ENCODE measurements around the gene CLINT1.

DNA sequence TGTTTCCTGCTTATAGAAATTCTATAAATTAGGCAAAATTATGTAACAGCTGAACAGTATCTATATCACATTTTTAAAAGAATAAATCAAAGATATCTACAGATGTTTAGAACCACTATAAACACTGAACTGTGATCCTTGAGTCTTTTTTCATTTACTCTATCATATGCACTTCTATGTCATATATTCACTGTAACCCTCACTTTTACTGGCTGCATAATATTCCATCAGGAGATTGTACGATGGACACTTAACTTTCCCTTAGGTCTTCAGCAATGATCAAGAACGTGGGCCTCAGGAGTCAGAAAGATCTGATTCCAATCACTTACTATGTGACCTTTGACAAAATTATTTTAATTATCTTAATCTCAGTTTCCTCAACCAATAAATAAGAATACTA is 41.0 kb downstream of the CLINT1 start:
- TF ChIP-seq, protein P1, sequence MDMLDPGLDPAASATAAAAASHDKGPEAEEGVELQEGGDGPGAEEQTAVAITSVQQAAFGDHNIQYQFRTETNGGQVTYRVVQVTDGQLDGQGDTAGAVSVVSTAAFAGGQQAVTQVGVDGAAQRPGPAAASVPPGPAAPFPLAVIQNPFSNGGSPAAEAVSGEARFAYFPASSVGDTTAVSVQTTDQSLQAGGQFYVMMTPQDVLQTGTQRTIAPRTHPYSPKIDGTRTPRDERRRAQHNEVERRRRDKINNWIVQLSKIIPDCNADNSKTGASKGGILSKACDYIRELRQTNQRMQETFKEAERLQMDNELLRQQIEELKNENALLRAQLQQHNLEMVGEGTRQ (CRISPR knock-in tag; IDR thresholded peaks at IDR 0.05): no peak
- no peak for TF ChIP-seq HCFC1 (IDR thresholded peaks at IDR 0.05; ENCODE audit: low read depth, low read length)
- TF ChIP-seq, protein P2, sequence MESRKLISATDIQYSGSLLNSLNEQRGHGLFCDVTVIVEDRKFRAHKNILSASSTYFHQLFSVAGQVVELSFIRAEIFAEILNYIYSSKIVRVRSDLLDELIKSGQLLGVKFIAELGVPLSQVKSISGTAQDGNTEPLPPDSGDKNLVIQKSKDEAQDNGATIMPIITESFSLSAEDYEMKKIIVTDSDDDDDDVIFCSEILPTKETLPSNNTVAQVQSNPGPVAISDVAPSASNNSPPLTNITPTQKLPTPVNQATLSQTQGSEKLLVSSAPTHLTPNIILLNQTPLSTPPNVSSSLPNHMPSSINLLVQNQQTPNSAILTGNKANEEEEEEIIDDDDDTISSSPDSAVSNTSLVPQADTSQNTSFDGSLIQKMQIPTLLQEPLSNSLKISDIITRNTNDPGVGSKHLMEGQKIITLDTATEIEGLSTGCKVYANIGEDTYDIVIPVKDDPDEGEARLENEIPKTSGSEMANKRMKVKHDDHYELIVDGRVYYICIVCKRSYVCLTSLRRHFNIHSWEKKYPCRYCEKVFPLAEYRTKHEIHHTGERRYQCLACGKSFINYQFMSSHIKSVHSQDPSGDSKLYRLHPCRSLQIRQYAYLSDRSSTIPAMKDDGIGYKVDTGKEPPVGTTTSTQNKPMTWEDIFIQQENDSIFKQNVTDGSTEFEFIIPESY (CRISPR knock-in tag; IDR thresholded peaks at IDR 0.05): no peak
- no peak for TF ChIP-seq MEIS2 (IDR thresholded peaks at IDR 0.05; ENCODE audit: partially characterized antibody)
- TF ChIP-seq, protein P3, sequence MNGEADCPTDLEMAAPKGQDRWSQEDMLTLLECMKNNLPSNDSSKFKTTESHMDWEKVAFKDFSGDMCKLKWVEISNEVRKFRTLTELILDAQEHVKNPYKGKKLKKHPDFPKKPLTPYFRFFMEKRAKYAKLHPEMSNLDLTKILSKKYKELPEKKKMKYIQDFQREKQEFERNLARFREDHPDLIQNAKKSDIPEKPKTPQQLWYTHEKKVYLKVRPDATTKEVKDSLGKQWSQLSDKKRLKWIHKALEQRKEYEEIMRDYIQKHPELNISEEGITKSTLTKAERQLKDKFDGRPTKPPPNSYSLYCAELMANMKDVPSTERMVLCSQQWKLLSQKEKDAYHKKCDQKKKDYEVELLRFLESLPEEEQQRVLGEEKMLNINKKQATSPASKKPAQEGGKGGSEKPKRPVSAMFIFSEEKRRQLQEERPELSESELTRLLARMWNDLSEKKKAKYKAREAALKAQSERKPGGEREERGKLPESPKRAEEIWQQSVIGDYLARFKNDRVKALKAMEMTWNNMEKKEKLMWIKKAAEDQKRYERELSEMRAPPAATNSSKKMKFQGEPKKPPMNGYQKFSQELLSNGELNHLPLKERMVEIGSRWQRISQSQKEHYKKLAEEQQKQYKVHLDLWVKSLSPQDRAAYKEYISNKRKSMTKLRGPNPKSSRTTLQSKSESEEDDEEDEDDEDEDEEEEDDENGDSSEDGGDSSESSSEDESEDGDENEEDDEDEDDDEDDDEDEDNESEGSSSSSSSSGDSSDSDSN (IDR thresholded peaks at IDR 0.05; ENCODE audit: borderline replicate concordance in 1 of 2, low read depth in 2 of 2, low read length in 2 of 2): no peak
- no peak for TF ChIP-seq ZNF274 (IDR thresholded peaks at IDR 0.05; ENCODE audit: borderline replicate concordance, low read depth, low read length)
- TF ChIP-seq, protein P4, sequence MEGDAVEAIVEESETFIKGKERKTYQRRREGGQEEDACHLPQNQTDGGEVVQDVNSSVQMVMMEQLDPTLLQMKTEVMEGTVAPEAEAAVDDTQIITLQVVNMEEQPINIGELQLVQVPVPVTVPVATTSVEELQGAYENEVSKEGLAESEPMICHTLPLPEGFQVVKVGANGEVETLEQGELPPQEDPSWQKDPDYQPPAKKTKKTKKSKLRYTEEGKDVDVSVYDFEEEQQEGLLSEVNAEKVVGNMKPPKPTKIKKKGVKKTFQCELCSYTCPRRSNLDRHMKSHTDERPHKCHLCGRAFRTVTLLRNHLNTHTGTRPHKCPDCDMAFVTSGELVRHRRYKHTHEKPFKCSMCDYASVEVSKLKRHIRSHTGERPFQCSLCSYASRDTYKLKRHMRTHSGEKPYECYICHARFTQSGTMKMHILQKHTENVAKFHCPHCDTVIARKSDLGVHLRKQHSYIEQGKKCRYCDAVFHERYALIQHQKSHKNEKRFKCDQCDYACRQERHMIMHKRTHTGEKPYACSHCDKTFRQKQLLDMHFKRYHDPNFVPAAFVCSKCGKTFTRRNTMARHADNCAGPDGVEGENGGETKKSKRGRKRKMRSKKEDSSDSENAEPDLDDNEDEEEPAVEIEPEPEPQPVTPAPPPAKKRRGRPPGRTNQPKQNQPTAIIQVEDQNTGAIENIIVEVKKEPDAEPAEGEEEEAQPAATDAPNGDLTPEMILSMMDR (IDR thresholded peaks at IDR 0.05 in 2 of 3, conservative IDR thresholded peaks at IDR 0.05 in 1 of 3; ENCODE audit: insufficient read depth in 2 of 3, low read depth in 1 of 3, low read length in 3 of 3): no peak
- TF ChIP-seq ZZZ3 (IDR thresholded peaks at IDR 0.05): no peak
- no peak for TF ChIP-seq GATA2 (CRISPR knock-in tag; IDR thresholded peaks at IDR 0.05)
- TF ChIP-seq HMGN3 (IDR thresholded peaks at IDR 0.05; ENCODE audit: borderline replicate concordance, extremely low read depth, insufficient read length, low read depth, low read length): no peak

Measured in K562 (cell line).